ENCODE data around the gene MBNL2. TPM values are rescaled to one million over a fixed set of nuclear protein-coding genes. Genes with fewer than 3 reads are reported as not detected.

MBNL2 gene
- total RNA-seq, 2 experiments from 2014 or later: 15.8 to 16.1 TPM

DNA sequence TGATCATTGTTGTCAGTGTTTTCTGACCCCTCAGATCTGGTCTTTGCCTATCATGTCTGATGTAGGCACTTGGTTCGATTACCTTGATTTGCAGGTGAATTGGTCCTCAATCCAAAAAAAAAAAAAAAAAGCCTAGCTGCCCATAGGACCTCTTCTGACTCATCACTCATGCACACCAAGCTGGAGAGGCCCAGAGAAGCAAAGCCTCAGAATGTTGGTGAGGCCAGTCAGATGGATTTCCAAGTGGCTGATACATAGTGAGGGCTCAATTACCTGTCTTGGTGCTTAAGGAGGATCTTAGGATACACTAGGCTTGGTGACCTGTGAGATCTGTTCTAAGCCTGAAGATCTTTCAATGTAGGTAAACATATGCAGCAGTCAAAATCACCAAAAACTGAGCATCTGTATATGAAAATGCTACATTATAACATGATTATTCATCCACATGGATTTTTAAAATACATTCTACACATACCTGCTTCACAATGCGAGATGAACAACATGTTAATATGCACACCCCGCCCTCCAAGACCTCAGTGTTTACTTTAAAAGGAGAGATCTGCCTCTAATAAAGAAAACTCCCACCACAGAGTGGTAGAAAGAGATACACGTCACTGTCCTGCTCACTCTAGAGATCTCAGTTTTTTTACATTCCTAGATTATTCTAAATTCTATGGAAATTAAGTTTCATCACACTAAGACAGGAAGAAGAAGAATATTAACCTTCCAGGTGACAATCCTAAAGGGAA, 132.0 kb downstream of the MBNL2 start:
- Mint-ChIP-seq H3K9me3 (no peaks in the 10 kb centered on the region), H3K4me3 (no peak overlapping the region), H3K36me3 (ENCODE audit: low read depth) (peaks cover 12% of the 10 kb centered on the region), H3K27me3 (no peaks in the 10 kb centered on the region), H3K4me1 (ENCODE audit: low read depth) (no peaks in the 10 kb centered on the region), H3K27ac (no peak overlapping the region)
- no peak for ATAC-seq
- TF ChIP-seq, protein P1, sequence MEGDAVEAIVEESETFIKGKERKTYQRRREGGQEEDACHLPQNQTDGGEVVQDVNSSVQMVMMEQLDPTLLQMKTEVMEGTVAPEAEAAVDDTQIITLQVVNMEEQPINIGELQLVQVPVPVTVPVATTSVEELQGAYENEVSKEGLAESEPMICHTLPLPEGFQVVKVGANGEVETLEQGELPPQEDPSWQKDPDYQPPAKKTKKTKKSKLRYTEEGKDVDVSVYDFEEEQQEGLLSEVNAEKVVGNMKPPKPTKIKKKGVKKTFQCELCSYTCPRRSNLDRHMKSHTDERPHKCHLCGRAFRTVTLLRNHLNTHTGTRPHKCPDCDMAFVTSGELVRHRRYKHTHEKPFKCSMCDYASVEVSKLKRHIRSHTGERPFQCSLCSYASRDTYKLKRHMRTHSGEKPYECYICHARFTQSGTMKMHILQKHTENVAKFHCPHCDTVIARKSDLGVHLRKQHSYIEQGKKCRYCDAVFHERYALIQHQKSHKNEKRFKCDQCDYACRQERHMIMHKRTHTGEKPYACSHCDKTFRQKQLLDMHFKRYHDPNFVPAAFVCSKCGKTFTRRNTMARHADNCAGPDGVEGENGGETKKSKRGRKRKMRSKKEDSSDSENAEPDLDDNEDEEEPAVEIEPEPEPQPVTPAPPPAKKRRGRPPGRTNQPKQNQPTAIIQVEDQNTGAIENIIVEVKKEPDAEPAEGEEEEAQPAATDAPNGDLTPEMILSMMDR (IDR thresholded peaks at IDR 0.05): no peak
- no peak for DNase-seq
- POLR2A ChIA-PET: no interaction called here
- CTCF ChIA-PET: interaction anchor here (1.2 to 18.7 kb wide), 5 partner anchors 10 to 245 kb away, joined by 3 to 245 read pairs (median 3); no protein-coding TSS in a partner anchor
- intact Hi-C loops (cut with micrococcal nuclease): no loop called here

DNA sequence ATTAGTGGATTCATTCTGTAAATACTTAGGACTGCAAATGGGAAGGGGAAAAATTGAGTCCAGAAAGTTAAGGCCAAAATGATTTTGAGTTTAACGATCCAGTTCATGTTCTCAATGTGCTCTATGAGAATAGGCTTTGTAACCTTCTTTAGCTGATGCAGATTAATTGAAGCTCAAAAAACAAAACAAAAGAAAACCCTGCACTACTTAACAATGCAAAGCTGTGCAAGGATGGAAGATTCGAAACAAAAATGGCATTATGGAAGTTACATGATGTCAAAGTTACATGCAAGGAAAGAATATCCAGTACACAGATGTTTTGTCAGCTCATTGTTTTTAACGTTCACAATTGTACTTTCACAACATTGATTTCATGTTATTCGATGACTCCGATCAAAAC, 132.7 kb downstream of the MBNL2 start:
- intact Hi-C loops (cut with micrococcal nuclease): no loop called here
- Mint-ChIP-seq H3K27ac (no peak overlapping the region), H3K9me3 (no peaks in the 10 kb centered on the region), H3K36me3 (ENCODE audit: low read depth) (peaks cover 8% of the 10 kb centered on the region), H3K4me1 (ENCODE audit: low read depth) (no peaks in the 10 kb centered on the region), H3K27me3 (no peaks in the 10 kb centered on the region), H3K4me3 (no peak overlapping the region)
- CTCF ChIA-PET: interaction anchor here (1.2 to 18.7 kb wide), 2 partner anchors 238 to 246 kb away, joined by 3 to 245 read pairs; no protein-coding TSS in a partner anchor
- POLR2A ChIA-PET: interaction anchor here (1.1 kb wide), 1 partner anchor 12 kb away, joined by 4 read pairs; no protein-coding TSS in a partner anchor
- TF ChIP-seq, protein P1 (IDR thresholded peaks at IDR 0.05): no peak
- DNase-seq (no peak), ATAC-seq (no peak)

DNA sequence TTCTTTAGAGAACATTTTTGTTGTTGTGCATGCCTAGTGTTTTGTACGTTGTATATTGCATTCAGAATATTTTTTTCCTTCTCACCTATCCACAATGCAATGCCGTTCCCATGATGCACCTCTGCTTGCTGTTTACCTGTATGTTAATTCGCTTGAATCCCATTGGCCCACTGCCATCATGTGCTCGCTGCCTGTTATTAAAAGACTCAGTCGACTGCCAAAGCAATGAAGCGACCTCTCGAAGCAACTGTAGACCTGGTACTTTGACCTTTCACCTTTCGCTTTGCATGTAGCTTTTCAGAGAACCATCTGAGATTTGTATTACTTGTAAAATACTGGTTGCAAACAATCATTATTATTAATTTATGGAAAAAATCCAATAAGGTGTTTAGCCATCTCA, 134.5 kb downstream of the MBNL2 start:
- ChIA-PET POLR2A (no interaction called here), CTCF (interaction anchor here (18.7 kb wide), 1 partner anchor 248 kb away, joined by 245 read pairs; no protein-coding TSS in a partner anchor)
- H3K27me3 Mint-ChIP-seq: no peaks in the 10 kb centered on the region
- H3K4me1 Mint-ChIP-seq (ENCODE audit: low read depth): no peaks in the 10 kb centered on the region
- DNase-seq (no peak), ATAC-seq (no peak)
- H3K36me3 Mint-ChIP-seq (ENCODE audit: low read depth): peaks cover 2% of the 10 kb centered on the region
- H3K27ac Mint-ChIP-seq: no peak overlapping the region
- no peak overlapping the region for H3K4me3 Mint-ChIP-seq
- no peaks in the 10 kb centered on the region for H3K9me3 Mint-ChIP-seq
- intact Hi-C loops (cut with micrococcal nuclease): no loop called here
- TF ChIP-seq, protein P1 (IDR thresholded peaks at IDR 0.05): no peak

DNA sequence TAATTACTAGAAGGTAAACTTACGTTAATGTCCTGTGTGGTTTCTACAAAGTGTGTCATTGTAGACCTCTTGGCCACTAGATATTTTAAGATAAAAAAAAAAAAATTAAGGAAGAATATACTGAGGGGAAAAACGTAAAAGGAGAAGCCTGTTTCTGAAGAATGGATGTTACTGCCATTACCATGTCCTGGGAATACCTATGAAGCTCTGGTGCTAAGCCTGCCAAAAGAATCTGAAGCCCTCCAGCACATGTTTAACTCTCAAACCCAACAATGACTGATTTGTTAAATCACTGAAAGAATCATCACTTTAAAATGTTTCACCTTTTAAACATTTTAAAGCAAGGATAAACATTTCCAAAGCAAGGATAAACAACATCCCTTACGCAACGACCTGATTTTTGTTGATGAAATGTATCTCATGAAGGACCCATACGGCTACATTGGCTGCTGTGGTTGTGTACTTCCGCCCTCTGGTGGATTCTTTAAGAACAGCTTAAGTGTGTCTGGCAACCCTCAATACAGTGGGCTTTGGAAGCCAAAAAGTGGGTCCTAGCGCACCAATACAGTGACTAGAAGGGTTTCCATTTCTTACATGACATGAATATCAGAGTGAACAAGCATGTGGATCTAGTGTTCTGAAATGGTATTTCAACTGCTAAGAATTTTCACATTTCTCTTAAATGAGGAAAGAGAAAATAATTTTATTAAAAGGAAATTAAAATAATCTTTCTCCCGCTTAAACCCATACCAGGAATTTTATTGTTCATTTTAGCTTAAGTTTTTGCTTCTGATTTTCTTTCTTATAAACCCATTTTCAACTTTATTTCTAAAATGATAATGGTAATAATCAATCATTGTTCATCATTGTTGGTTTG, 137.3 kb downstream of the MBNL2 start:
- H3K9me3 Mint-ChIP-seq: no peaks in the 10 kb centered on the region
- TF ChIP-seq, protein P1 (IDR thresholded peaks at IDR 0.05): peak; percentile 72

More for the DNA sequence above, 137.3 kb downstream of the MBNL2 start:
- ATAC-seq: peak; percentile 97
- Mint-ChIP-seq H3K4me3 (no peak overlapping the region), H3K27me3 (no peaks in the 10 kb centered on the region), H3K36me3 (ENCODE audit: low read depth) (peaks cover 2% of the 10 kb centered on the region), H3K4me1 (ENCODE audit: low read depth) (no peaks in the 10 kb centered on the region), H3K27ac (no peak overlapping the region)
- intact Hi-C loops (cut with micrococcal nuclease): loop anchor here (1.0 kb wide), 1 partner anchor 250 kb away; no protein-coding TSS in a partner anchor
- peak; percentile 63 for DNase-seq
- ChIA-PET CTCF (interaction anchor here (0.8 to 18.7 kb wide), 27 partner anchors 8 to 341 kb away, joined by 3 to 245 read pairs (median 4); partner anchors contain the start of gene MBNL2), POLR2A (interaction anchor here (0.8 to 1.6 kb wide), 3 partner anchors 8 to 138 kb away, joined by 3 to 4 read pairs (median 4); no protein-coding TSS in a partner anchor)
